ENCODE data around the gene ZNF410.
"Not testable (repeated sequence)": the region's sequence is repeated elsewhere in the genome, so short reads cannot be mapped to it uniquely, and the experiment has no call there.

The ZNF410 gene, protein sequence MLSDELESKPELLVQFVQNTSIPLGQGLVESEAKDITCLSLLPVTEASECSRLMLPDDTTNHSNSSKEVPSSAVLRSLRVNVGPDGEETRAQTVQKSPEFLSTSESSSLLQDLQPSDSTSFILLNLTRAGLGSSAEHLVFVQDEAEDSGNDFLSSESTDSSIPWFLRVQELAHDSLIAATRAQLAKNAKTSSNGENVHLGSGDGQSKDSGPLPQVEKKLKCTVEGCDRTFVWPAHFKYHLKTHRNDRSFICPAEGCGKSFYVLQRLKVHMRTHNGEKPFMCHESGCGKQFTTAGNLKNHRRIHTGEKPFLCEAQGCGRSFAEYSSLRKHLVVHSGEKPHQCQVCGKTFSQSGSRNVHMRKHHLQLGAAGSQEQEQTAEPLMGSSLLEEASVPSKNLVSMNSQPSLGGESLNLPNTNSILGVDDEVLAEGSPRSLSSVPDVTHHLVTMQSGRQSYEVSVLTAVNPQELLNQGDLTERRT

DNA sequence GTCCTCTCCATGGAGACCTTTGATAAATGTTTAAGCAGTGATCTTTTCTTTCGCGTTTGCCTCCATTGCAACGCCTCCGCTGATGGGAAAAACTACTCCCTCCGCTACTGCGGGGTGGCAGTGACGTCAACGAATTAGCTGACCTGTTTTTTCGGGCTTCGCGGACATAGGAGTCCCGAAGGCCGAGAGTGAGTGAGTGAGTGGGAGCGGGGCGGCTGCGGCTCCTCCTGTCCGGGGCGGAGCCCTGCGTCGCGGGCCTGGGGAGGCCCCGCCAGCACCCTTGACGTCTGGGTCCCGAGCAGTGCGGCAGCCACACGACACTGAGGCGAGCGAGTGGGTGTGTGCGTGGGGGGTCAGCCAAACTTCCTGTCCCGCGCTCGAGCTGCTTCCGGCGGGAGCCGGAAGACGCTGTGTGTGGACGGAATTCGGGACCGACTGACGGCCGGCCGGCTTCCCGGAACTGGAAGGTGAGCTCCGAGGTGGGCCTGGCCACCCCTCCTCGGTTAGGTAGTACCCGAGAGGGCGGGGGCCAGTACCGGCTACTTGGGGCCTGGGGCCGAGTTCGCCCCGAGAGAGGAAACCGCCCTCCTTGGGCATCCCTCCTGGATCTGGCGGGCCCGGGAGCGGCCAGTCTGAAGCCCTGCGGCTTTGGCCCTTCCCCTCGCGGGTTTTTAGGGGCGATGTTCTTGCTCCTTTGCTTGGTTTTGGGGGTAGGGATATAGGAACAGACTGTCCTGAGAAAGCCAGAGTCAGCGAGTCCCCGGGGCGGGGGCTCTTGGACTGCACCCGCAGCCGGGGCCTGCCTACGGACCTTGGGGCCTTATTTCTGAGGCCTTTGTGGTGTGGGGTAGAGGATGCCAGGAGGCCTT lies at the start of gene ZNF410:
Gene ZNF410 (plus strand): TSS at position 411 of the 869 bp plus-strand sequence. CDS start 5,317 bp downstream, outside the sequence.
- in situ Hi-C loops (cut with MboI; ENCODE audit: low sequenced_read_pairs), result no loop called here

DNA sequence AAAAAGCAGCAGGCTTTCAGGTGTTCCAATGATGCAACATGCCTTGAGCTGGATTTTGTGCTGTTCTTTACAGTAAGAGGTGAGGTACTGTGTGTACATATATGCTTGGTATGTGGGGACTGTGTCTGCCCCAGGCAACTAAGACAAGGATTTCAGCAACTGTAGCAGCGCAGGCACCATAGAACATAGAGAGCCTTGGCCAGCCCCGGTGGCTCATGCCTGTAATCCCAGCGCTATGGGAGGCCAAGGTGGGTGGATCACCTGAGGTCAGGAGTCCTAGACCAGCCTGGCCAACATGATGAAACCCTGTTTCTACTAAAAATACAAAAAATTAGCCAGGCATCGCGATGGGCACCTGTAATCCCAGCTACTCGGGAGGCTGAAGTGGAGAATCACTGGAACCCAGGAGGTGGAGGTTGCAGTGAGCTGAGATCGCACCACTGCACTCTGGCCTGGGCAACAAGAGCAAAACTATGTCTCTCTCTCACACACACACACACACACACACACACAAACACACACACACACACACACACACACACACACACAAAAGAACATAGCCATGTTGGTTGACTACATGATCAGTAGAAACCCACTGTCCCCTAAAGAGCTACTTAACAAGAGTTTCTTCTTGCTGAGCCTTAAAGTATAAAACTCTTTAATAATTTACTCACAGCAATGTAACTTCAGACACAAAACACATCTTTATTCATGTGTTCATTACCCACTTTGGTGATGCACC lies 48.2 kb upstream of the ZNF410 start:
- in situ Hi-C loops (cut with MboI; ENCODE audit: low sequenced_read_pairs), result not testable (repeated sequence)

DNA sequence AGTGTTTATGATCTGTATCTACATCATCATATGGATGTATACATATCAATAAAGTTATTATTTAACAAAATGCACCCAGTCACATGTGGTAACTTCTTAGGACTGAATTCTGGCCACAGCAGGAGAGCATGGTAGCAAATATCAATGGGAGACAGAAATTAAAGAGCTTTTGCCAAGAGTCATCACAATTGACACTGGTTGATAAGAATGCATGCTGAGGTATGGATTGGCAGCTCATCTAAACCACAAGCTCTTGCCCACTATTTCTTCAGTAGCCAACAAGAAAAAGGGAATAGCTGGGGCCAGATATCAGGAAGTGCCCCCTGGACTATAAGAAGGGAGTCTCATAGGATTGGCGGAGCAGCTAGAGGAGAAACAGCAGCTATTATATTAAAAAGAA lies 44.5 kb upstream of the ZNF410 start:
- in situ Hi-C loops (cut with MboI; ENCODE audit: low sequenced_read_pairs), result no loop called here

DNA sequence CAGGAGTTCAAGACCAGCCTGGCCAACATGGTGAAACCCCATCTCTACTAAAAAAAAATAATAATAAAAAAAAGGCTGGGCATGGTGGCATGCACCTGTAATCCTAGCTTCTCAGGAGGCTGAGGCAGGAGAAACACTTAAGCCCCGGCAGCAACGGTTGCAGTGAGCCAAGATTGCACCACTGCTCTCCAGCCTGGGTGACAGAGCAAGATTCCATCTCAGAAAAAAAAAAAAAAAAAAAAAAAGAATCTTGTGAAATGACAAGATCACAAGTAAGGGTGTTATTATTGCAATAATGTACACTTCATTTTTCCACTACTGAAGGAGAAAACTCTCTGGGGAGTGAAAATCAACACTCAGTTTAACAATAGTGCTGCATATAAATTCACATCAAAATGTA lies 43.8 kb upstream of the ZNF410 start:
- in situ Hi-C loops (cut with MboI; ENCODE audit: low sequenced_read_pairs), result no loop called here

DNA sequence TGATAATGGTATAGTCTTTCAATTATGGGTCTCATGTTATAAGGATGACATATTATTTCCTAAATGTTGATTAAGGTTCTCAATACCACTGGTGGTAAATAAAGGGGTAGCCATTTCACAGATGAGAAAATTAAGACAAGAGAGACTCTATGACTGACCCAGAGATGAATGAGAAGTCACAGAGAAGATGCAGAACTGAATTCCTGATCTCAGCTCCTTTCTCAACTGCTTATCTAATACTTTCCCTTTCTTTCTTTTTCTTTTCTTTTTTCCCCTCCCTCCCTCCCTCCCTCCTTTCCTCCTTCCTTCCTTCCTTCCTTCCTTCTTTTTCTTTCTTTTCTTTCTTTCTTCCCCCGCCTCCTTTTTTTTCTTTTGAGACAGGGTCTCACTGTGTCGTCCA lies 43.4 kb upstream of the ZNF410 start:
- in situ Hi-C loops (cut with MboI; ENCODE audit: low sequenced_read_pairs), result no loop called here

DNA sequence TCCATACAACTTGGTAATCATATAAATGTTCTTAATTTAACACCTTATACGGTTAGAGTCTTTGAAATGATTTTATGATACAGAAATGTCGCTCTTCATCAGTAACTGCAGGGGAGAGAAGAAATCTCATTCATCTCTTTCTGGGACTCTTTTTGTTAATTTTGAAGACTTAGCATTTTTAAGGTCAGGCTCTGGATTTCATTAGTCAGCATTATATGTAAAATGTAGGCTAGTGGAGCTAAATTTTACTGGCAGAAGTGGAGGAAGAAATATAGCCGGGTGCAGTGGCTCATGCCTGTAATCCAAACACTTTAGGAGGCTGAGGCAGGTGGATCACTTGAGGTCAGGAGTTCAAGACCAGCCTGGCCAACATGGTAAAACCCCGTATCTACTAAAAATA lies 39.7 kb upstream of the ZNF410 start:
- in situ Hi-C loops (cut with MboI; ENCODE audit: low sequenced_read_pairs), result no loop called here

DNA sequence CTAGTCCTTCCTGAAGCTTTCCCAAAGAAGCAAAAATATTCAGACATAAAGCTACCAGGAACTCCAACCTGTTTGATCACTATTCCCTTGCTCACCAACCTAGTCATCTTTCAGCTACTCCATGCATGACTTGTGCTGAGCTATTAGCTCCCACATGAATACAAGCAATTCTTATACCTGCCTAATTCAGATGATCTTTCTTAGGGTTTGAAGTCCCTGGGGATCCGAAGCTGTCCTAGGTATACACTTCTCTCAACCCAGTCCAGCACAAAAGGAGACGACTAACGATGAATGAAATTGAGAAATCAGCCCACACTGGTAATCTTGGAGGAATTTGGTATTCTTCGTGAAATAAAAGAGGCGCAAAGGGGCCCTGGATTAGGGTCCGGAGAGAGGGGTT lies 35.7 kb upstream of the ZNF410 start:
- in situ Hi-C loops (cut with MboI; ENCODE audit: low sequenced_read_pairs), result no loop called here

DNA sequence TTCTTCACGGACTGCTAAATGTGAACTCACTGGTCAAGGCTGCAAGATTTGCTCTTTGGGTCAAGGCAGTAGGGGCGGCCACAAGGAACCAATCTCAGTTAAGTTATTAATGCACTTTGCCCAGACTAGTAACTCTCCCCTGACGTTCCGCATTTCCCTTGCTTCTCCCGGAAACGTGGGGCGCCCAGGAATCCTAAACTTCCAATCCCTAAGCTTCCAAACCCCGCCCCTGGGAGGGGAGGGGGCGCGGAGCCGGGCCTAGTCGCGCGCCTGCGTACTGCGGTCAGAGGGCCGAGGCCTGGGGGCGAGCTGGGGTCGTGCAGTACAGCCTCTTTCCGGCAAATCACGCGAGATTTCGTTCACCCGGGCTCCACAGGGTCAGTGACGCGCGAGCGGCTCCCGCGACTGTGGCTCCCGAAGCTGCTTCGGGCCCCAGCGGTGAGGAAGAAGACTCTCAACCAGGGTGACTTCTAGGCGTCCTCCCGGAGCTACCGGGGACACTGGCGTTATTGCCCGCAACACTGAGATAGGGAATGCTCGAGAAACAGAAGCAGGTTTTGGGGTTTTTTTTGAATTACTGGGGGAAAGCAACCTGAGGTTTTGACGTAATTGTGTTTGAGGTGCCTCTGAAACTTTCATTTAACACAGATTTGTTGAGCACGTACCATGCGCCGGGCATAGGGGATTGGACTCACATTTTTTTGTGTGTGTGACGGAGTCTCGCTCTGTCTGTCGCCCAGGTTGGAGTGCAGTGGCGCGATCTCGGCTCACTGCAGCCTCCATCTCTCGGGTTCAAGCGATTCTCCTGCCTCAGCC lies 34.9 kb upstream of the ZNF410 start, which contains the start of gene PTGR2:
Gene PTGR2 (plus strand): TSS at position 265 of the 816 bp plus-strand sequence. CDS start 7,032 bp downstream, outside the sequence.
- in situ Hi-C loops (cut with MboI; ENCODE audit: low sequenced_read_pairs), result no loop called here

DNA sequence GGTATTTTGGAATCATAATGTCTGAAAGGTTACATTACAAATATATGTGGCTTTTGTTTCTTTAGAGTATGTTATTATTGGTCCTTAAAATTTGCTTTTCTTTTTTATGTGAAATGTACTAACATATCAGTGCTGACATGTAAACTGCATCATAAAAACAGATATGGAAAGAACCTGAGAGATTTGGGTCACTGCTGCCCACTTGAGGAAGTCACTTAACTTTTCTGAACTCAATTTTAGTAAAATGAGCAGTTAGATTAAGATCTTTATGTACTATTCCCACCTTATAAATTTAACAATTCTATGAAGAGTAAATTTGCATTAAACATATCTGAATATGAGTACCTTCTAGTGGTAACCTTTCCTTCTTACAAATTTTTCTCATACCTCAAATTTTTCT lies 27.5 kb upstream of the ZNF410 start:
- in situ Hi-C loops (cut with MboI; ENCODE audit: low sequenced_read_pairs), result no loop called here

DNA sequence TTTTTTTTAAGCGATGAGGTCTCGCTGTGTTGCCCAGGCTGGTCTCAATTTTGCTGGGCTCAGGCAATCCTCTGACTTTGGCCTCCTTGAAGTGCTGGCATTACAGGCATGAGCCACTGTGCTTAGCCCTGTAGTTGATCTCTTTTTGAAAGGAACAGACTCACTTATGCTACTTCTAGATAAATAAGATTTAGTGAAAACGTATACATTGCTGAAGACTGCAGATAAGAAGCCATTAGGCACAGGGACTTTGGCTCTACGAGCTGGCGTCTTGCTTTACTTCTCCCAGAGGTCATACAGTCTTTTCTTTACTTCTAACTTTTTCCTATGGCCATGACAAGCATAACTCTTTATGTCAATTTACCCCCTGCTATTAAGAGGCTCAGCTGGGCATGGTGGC lies 25.6 kb upstream of the ZNF410 start:
- in situ Hi-C loops (cut with MboI; ENCODE audit: low sequenced_read_pairs), result no loop called here

DNA sequence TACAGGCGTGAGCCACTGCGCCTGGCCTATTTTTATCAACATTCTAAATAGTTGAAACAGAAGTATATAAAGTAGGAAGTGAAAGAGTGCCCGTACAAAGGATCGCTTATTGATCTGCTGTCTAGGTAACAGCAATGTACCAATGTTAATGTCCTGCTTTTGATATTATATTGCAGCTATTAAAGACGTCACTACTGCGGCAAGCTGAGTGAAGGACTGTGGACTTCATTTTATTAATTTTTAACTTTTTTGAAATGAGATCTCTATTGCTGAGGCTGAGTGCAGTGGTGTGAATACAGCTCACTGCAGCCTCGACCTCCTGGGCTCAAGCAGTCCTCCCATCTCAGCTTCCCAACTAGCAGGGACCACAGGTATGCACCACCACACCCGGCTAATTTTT lies 24.2 kb upstream of the ZNF410 start:
- in situ Hi-C loops (cut with MboI; ENCODE audit: low sequenced_read_pairs), result no loop called here

DNA sequence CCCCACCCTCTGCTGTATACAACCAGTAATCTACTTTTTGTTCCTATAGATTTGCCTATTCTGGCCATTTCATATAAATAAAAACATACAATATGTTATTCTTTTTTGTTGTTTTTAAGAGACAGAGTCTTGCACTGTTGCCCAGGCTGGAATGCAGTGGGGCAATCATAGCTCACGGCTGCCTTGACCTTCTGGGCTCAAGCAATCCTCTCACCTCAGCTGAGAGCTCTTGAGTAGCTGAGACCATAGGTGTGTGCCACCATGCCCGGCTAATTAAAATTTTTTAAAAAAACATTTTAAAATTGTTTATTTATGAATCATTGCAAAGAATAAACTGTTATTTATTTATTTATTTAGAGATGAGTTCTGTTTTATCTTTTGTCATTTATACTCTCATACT lies 23.4 kb upstream of the ZNF410 start:
- in situ Hi-C loops (cut with MboI; ENCODE audit: low sequenced_read_pairs), result no loop called here

DNA sequence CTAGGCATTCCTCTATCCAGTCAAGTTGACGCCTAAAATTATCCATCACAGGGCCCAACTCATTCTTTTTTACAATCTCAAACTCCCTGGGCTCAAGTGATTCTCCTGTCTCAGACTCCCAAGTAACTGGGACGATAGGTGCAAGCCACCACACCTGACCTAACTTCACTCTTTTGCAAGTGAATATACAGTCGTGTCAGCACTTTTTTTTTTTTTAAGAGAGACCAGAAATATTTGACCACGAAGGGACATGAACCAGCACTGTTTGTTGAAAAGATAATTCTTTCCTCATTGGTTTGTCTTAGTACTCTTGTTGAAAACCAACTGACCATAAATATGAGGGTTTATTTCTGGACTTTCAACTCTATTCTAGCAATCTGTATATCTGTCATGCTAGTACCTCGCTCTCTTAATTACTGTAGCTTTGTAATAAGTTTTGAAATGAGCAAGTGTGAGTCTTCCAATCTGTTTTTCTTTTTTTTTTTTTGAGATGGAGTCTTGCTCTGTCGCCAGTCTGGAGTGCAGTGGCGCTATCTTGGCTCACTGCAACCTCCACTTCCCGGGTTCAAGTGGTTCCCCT lies 21.0 kb upstream of the ZNF410 start:
- in situ Hi-C loops (cut with MboI; ENCODE audit: low sequenced_read_pairs), result no loop called here

DNA sequence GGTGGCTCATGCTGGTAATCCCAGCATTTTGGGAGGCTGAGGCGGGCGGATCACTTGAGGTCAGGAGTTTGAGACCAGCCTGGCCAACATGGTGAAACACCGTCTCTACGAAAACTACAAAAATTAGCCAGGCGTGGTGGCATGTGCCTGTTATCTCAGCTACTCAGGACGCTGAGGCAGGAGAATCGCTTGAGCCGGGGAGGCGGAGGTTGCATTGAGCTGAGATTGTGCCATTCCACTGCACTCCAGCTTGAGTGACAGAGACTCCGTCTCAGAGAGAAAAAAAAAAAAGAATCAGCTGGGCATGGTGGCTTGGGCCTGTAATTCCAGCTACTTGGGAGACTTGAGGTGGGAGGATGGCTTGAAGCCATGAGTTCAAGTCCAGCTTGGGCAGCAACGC lies 16.9 kb upstream of the ZNF410 start:
- in situ Hi-C loops (cut with MboI; ENCODE audit: low sequenced_read_pairs), result not testable (repeated sequence)

DNA sequence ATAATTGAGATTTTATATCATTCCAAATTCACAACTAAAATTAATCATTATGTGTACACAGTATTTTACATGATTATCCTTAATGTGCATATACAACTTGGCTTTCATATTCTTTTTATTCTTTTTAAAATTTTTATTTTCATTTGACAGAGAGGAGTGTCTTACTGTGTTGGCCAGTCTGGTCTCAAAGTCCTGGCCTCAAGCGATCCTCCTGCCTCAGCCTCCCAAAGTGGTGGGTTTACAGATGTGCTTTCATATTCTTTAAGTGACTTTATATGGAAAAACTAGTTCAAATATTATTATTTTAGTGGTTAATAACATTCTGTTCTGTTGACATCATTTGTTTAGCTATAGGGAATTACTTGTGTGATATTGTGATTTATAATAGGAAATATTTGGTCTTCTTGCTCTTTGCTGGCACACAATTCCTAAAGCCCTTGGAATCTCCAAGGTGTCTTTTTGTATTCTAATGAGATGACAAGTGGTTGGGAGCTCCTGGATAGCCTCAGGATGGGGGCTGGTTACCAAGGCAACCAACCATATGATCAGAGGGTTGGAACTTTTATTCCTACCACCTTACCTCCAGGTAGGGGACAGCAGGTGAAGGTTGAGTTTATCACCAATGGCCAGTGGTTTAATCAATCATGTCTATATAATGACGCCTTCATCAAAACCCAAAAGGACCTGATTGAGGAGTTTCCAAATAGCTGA lies 16.0 kb upstream of the ZNF410 start:
- in situ Hi-C loops (cut with MboI; ENCODE audit: low sequenced_read_pairs), result no loop called here

DNA sequence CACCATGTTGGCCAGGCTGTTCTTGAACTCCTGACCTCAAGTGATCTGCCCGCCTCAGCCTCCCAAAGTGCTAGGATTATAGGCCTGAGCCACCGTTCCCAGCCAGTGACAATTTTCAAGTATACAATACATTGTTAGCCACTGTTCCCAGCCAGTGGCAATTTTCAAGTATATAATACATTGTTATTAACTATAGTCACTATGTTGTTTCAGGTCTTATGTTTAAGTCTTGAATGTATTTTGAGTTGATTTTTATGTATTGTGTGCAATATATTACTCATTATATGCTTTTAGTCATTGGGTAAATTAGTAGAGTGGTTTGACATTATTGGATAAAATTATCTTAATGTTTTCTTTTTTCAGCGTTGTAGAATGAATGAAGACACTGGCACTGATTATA lies 13.0 kb upstream of the ZNF410 start:
- in situ Hi-C loops (cut with MboI; ENCODE audit: low sequenced_read_pairs), result no loop called here

DNA sequence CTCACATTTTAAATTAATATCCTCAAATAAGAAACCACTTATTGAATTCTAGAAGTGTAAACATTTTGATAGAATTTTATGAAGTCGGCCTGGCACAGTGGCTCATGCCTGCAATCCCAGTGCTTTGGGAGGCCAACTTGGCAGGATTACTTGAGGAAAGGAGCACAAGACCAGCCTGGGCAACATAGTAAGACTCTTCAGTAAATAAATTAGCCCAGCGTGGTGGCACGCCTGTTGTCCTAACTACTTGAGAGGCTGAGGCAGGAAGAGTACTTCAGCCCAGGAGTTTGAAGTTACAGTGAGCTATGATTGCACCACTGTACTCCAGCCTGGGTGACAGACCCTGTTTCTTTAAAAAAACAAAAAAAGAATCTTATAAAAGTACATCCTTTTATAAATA lies 8.9 kb upstream of the ZNF410 start:
- in situ Hi-C loops (cut with MboI; ENCODE audit: low sequenced_read_pairs), result no loop called here

DNA sequence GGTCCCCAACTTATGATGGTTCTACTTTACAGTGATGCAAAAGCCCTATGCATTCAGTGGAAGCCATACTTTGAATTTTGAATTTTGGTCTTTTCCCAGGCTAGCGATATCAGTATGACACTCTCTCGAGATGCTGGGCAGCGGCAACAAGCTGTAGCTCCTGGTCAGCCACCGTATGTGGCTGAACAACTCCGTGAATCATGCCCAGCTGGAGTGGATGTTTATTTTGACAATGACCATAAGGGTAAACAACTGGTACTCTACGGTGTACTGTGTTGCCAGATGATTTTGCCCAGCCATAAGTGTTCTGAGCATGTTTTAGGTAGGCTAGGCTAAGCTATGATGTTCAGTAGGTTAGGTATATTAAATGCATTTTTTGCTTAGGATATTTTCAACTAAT lies 8.2 kb upstream of the ZNF410 start:
- in situ Hi-C loops (cut with MboI; ENCODE audit: low sequenced_read_pairs), result no loop called here

DNA sequence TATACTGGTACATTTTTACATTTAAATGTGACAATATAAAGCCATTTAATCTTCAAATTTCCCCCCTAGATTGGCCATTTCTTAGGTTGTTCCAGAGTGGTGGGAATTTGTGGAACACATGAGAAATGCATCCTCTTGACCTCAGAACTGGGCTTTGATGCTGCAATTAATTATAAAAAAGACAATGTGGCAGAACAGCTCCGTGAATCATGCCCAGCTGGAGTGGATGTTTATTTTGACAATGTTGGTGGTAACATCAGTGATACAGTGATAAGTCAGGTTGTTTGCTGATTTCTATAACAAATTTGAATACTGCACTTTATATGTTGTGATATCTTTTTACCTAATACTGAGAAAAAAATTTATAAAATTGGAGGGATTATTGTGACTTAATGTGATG lies 7.6 kb upstream of the ZNF410 start:
- in situ Hi-C loops (cut with MboI; ENCODE audit: low sequenced_read_pairs), result no loop called here
